Hair follicular keratinocyte (primary cell): ENCODE measurements around the gene ZIC4. TPM values are rescaled to one million over a fixed set of nuclear protein-coding genes. Genes with fewer than 3 reads are reported as not detected.

ENCODE experiments used
- total RNA-seq: library from RNA; depleted of rRNA; stranded (reverse); fragments of >200 nt; gene quantifications from 2 replicates; pipeline ENCODE4 v1.2.3, GENCODE V29; 2015

Gene ZIC4
- total RNA-seq, result not detected in 2 replicates

DNA sequence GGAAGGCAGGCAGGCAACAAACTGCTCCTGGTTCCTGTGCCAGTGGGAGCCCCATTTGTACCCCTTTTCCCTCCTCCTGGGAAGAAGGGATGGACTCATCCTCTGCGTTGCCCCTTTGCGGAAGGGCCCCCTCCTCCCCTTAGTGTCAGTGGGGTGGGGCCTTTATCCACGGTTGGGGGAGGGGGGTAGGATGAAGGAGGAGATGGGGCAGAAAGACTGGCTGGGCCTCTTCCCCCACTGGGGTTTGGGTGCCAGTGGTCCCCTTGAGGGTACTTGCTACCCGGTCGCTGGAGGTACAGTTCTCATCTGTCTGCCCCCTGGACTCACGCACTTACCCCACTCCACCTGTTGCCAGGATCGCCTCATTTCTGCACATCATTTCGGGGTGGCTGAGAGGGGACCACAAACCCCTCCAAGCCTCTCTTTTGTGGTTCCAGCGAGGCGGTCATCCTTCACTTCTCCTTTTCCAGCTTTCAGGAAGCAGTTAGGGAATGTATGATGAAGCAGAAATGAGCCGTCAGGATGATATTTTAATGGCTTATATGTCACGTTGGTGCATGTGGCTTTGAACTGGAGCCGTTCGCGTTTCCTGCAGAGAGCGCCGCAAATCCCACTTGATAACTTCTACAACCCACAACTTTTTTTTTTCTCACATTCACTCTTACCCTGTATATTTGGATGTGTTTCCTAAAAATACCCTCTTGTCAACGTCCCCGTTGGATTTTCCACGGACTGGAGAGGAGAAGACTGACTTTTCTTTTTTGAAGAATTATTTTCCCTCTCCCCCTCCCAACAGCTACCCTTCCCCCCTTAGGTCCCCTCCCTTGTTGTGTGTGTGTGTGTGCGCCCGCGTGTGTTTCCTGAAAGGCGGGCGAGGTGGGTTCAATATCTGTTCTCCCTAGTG is at the start of gene ZIC4:
ZIC4 (minus strand) TSS at position 516 of the 904 bp plus-strand sequence. CDS start 3,746 bp downstream, outside the sequence.

DNA sequence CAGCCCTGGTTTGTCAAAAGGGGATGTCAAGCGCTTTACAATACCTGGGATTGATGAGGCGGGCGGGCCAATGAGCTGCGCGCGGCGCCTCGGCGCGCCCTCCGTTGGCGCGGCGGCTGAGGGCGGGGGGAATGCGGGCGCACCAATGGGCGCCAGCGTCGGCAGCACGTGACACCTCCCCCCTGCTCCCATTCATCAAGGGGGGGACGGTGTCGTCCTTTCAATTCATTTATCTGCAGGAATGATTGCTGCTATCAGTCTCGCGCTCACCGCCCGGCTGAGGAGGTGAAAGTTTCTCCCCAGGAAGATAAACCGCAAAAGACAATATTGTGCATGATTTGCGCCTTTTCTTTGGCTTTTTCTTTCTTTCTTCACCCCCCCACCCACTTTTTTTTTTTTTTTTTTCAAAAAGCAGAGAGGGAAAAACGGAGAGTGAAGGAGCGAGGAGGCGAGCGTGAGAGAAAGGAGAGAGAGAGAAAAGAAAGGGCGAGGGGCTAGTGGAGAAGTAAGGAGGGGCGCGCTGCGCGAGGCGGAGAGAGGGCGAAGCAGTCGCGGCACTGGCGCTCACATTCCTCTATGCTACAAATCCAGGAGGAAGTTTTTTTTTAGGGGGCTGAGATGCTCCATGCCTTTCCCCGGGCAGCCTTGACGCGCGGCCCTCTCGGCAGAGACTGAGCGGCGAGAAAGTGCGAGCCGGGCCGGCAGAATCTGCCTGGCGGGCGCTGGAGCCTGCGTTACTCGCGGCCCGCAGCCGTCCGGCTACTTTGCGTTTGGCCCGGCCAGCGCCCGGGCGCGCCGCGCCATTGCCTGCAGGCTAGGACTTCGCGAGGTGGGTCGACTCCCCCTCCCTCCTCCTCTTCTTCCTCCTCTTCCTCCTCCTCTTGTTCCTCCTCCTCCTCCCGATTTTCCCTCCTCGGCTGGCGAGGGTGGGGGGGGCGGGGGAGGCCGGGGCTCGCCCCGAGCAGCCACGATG is 3.1 kb upstream of the ZIC4 start, which contains the start of gene ZIC1:
ZIC1 (plus strand) TSS at position 223 of the 973 bp plus-strand sequence; CDS start at position 971, 748 bp downstream.

Other genes with a start within 250 kb of the ZIC4 start
- gene ZIC1, start 2.8 kb upstream of the ZIC4 start, total RNA-seq, result 1.2 TPM in 1 of 2 replicates, not detected in the other